ENCODE data around the gene TMEM129.

The TMEM129 gene

GRCh38 chr4:1721003-1721665 is at the start of gene TMEM129, which contains the start of gene TACC3:
Gene TMEM129 (minus strand): TSS chr4:1721323. CDS start chr4:1720837, 486 bp downstream.
Gene TACC3 (plus strand): TSS chr4:1721521. CDS start chr4:1723422, 1,901 bp downstream.
- H3K9me3 Mint-ChIP-seq, result no peaks in the 10 kb centered on the region
- peaks cover 31% of the 10 kb centered on the region for H3K36me3 Mint-ChIP-seq (ENCODE audit: low read depth)
- peaks cover 41% of the 10 kb centered on the region for H3K4me1 Mint-ChIP-seq (ENCODE audit: low read depth)
- no peaks in the 10 kb centered on the region for H3K27me3 Mint-ChIP-seq (ENCODE audit: low read depth)
- H3K4me3 Mint-ChIP-seq, result peak within 1 kb of the TSS; percentile 95
- H3K27ac Mint-ChIP-seq, result peak within 1 kb of the TSS; percentile 97

- peaks cover 2% of the 10 kb centered on the region for H3K4me1 Mint-ChIP-seq (ENCODE audit: low read depth)
- no peaks in the 10 kb centered on the region for H3K36me3 Mint-ChIP-seq (ENCODE audit: low read depth)
- H3K9me3 Mint-ChIP-seq, result no peaks in the 10 kb centered on the region
- H3K27ac Mint-ChIP-seq, result no peak overlapping the region
- no peak overlapping the region for H3K4me3 Mint-ChIP-seq
- H3K27me3 Mint-ChIP-seq (ENCODE audit: low read depth), result peaks cover 4% of the 10 kb centered on the region
Measured at GRCh38 chr4:1770791-1771231, 49.7 kb upstream of the TMEM129 start.

GRCh38 chr4:1770245-1770644 is 49.1 kb upstream of the TMEM129 start:
- Mint-ChIP-seq H3K27me3 (ENCODE audit: low read depth) (peaks cover 4% of the 10 kb centered on the region), H3K36me3 (ENCODE audit: low read depth) (no peaks in the 10 kb centered on the region), H3K27ac (no peak overlapping the region), H3K9me3 (no peaks in the 10 kb centered on the region), H3K4me3 (no peak overlapping the region), H3K4me1 (ENCODE audit: low read depth) (peaks cover 3% of the 10 kb centered on the region)

- Mint-ChIP-seq H3K27me3 (ENCODE audit: low read depth) (peaks cover 4% of the 10 kb centered on the region), H3K36me3 (ENCODE audit: low read depth) (no peaks in the 10 kb centered on the region), H3K9me3 (no peaks in the 10 kb centered on the region), H3K27ac (no peak overlapping the region), H3K4me1 (ENCODE audit: low read depth) (peaks cover 3% of the 10 kb centered on the region), H3K4me3 (no peak overlapping the region)
Measured at GRCh38 chr4:1769692-1770091, 48.6 kb upstream of the TMEM129 start.

- Mint-ChIP-seq H3K4me1 (ENCODE audit: low read depth) (peaks cover 3% of the 10 kb centered on the region), H3K4me3 (peak overlapping the region; percentile 79), H3K27me3 (ENCODE audit: low read depth) (peaks cover 8% of the 10 kb centered on the region), H3K9me3 (no peaks in the 10 kb centered on the region), H3K27ac (no peak overlapping the region), H3K36me3 (ENCODE audit: low read depth) (no peaks in the 10 kb centered on the region)
Measured at GRCh38 chr4:1768367-1769034, 47.4 kb upstream of the TMEM129 start.

- peaks cover 3% of the 10 kb centered on the region for H3K4me1 Mint-ChIP-seq (ENCODE audit: low read depth)
Measured at GRCh38 chr4:1767770-1768366, 46.7 kb upstream of the TMEM129 start.

GRCh38 chr4:1767061-1767769 is 46.1 kb upstream of the TMEM129 start:
- H3K36me3 Mint-ChIP-seq (ENCODE audit: low read depth), result no peaks in the 10 kb centered on the region
- peaks cover 3% of the 10 kb centered on the region for H3K4me1 Mint-ChIP-seq (ENCODE audit: low read depth)
- no peak overlapping the region for H3K4me3 Mint-ChIP-seq
- H3K27me3 Mint-ChIP-seq (ENCODE audit: low read depth), result peaks cover 12% of the 10 kb centered on the region
- H3K27ac Mint-ChIP-seq, result no peak overlapping the region
- H3K9me3 Mint-ChIP-seq, result no peaks in the 10 kb centered on the region

More at GRCh38 chr4:1767770-1768366, 46.7 kb upstream of the TMEM129 start:
- no peak overlapping the region for H3K27ac Mint-ChIP-seq
- no peaks in the 10 kb centered on the region for H3K9me3 Mint-ChIP-seq
- H3K4me3 Mint-ChIP-seq, result peak overlapping the region; percentile 44
- H3K36me3 Mint-ChIP-seq (ENCODE audit: low read depth), result no peaks in the 10 kb centered on the region
- peaks cover 8% of the 10 kb centered on the region for H3K27me3 Mint-ChIP-seq (ENCODE audit: low read depth)

- H3K4me1 Mint-ChIP-seq (ENCODE audit: low read depth), result peaks cover 3% of the 10 kb centered on the region
- H3K36me3 Mint-ChIP-seq (ENCODE audit: low read depth), result no peaks in the 10 kb centered on the region
- H3K9me3 Mint-ChIP-seq, result no peaks in the 10 kb centered on the region
- peaks cover 15% of the 10 kb centered on the region for H3K27me3 Mint-ChIP-seq (ENCODE audit: low read depth)
- no peak overlapping the region for H3K4me3 Mint-ChIP-seq
- H3K27ac Mint-ChIP-seq, result no peak overlapping the region
Measured at GRCh38 chr4:1766106-1767060, 45.3 kb upstream of the TMEM129 start.

- peaks cover 3% of the 10 kb centered on the region for H3K4me1 Mint-ChIP-seq (ENCODE audit: low read depth)
- H3K36me3 Mint-ChIP-seq (ENCODE audit: low read depth), result no peaks in the 10 kb centered on the region
- peak overlapping the region; percentile 19 for H3K4me3 Mint-ChIP-seq
- no peaks in the 10 kb centered on the region for H3K9me3 Mint-ChIP-seq
- no peak overlapping the region for H3K27ac Mint-ChIP-seq
- H3K27me3 Mint-ChIP-seq (ENCODE audit: low read depth), result peaks cover 15% of the 10 kb centered on the region
Measured at GRCh38 chr4:1765409-1766072, 44.4 kb upstream of the TMEM129 start.

- H3K36me3 Mint-ChIP-seq (ENCODE audit: low read depth), result no peaks in the 10 kb centered on the region
- peaks cover 8% of the 10 kb centered on the region for H3K4me1 Mint-ChIP-seq (ENCODE audit: low read depth)
- no peaks in the 10 kb centered on the region for H3K9me3 Mint-ChIP-seq
Measured at GRCh38 chr4:1764670-1765069, 43.5 kb upstream of the TMEM129 start.

GRCh38 chr4:1763550-1764080 is 42.5 kb upstream of the TMEM129 start:
- no peak overlapping the region for H3K27ac Mint-ChIP-seq
- peaks cover 14% of the 10 kb centered on the region for H3K27me3 Mint-ChIP-seq (ENCODE audit: low read depth)
- H3K36me3 Mint-ChIP-seq (ENCODE audit: low read depth), result no peaks in the 10 kb centered on the region
- no peak overlapping the region for H3K4me3 Mint-ChIP-seq
- no peaks in the 10 kb centered on the region for H3K9me3 Mint-ChIP-seq
- H3K4me1 Mint-ChIP-seq (ENCODE audit: low read depth), result peaks cover 8% of the 10 kb centered on the region

More at GRCh38 chr4:1764670-1765069, 43.5 kb upstream of the TMEM129 start:
- Mint-ChIP-seq H3K27me3 (ENCODE audit: low read depth) (peaks cover 15% of the 10 kb centered on the region), H3K4me3 (no peak overlapping the region), H3K27ac (no peak overlapping the region)

GRCh38 chr4:1763070-1763549 is 42.0 kb upstream of the TMEM129 start:
- H3K4me1 Mint-ChIP-seq (ENCODE audit: low read depth), result peaks cover 6% of the 10 kb centered on the region
- H3K27ac Mint-ChIP-seq, result no peak overlapping the region
- H3K9me3 Mint-ChIP-seq, result no peaks in the 10 kb centered on the region
- H3K27me3 Mint-ChIP-seq (ENCODE audit: low read depth), result peaks cover 10% of the 10 kb centered on the region
- H3K4me3 Mint-ChIP-seq, result no peak overlapping the region
- no peaks in the 10 kb centered on the region for H3K36me3 Mint-ChIP-seq (ENCODE audit: low read depth)
